NCI-H1105 (cell line): Measurements from ENCODE around the gene SHBG.
"Not testable (repeated sequence)": the region's sequence is repeated elsewhere in the genome, so short reads cannot be mapped to it uniquely, and the experiment has no call there.

Experiments used
- DNase-seq: peaks from one replicate; lab custom pipeline; 2025; lab: John Stamatoyannopoulos, UW

Gene SHBG

GRCh38 chr17:7611635-7612293 is 18.2 kb upstream of the SHBG start:
- DNase-seq: no peak

- DNase-seq: no peak
Measured at GRCh38 chr17:7612294-7612640, 17.7 kb upstream of the SHBG start.

GRCh38 chr17:7613769-7614424 is 16.0 kb upstream of the SHBG start:
- DNase-seq: no peak

- peak; percentile 100 for DNase-seq
Measured at GRCh38 chr17:7614425-7615264, 15.3 kb upstream of the SHBG start, which contains the start of gene FXR2. Gene FXR2, minus strand, starts transcription at chr17:7614897. Its CDS starts 365 bp downstream, at chr17:7614532.

GRCh38 chr17:7615265-7615747 is 14.6 kb upstream of the SHBG start:
- no peak for DNase-seq

- DNase-seq: no peak
Measured at GRCh38 chr17:7618608-7619007, 11.3 kb upstream of the SHBG start.

GRCh38 chr17:7620835-7621234 is 9.1 kb upstream of the SHBG start:
- no peak for DNase-seq

- no peak for DNase-seq
Measured at GRCh38 chr17:7623661-7624060, 6.3 kb upstream of the SHBG start.

GRCh38 chr17:7625749-7626148 is 4.2 kb upstream of the SHBG start:
- DNase-seq: not testable (repeated sequence)

- no peak for DNase-seq
Measured at GRCh38 chr17:7626307-7626706, 3.6 kb upstream of the SHBG start.

- DNase-seq: no peak
Measured at GRCh38 chr17:7626956-7627249, 3.0 kb upstream of the SHBG start.

GRCh38 chr17:7627250-7628121 is 2.4 kb upstream of the SHBG start, which contains the start of gene SAT2:
Gene SAT2, minus strand, starts transcription at chr17:7627821. Its CDS starts 186 bp downstream, at chr17:7627635.
- DNase-seq: peak; percentile 89

- DNase-seq: no peak
Measured at GRCh38 chr17:7631398-7632380, 1.8 kb downstream of the SHBG start.

- DNase-seq: no peak
Measured at GRCh38 chr17:7632492-7632894, 2.6 kb downstream of the SHBG start.

GRCh38 chr17:7633093-7633492 is 3.2 kb downstream of the SHBG start:
- DNase-seq: no peak

GRCh38 chr17:7634384-7634783 is 4.4 kb downstream of the SHBG start:
- DNase-seq: peak; percentile 26

GRCh38 chr17:7636163-7636562 is 6.2 kb downstream of the SHBG start:
- no peak for DNase-seq

GRCh38 chr17:7640783-7641182 is 10.8 kb downstream of the SHBG start:
- DNase-seq: no peak

- DNase-seq: not testable (repeated sequence)
Measured at GRCh38 chr17:7641635-7642034, 11.7 kb downstream of the SHBG start.

GRCh38 chr17:7644775-7645174 is 14.8 kb downstream of the SHBG start:
- DNase-seq: no peak

- DNase-seq: no peak
Measured at GRCh38 chr17:7646457-7646856, 16.5 kb downstream of the SHBG start.
